ENCODE results near the gene GPS2.

Gene GPS2

GRCh38 chr17:7329374-7329996 lies 14.3 kb upstream of the GPS2 start:
- peaks cover 12% of the 10 kb centered on the region; the same call in 1 of the 2 replicates for H3K36me3 ChIP-seq (ENCODE audit: insufficient read depth, low read length)
- H3K4me1 ChIP-seq (ENCODE audit: insufficient read depth, low read length), result peaks cover 4% of the 10 kb centered on the region
- H3K9me3 ChIP-seq (ENCODE audit: control insufficient read depth, insufficient read depth, low read length), result no peaks in the 10 kb centered on the region
- H3K9ac ChIP-seq (ENCODE audit: low read depth, low read length), result peak overlapping the region; percentile 83

DNA sequence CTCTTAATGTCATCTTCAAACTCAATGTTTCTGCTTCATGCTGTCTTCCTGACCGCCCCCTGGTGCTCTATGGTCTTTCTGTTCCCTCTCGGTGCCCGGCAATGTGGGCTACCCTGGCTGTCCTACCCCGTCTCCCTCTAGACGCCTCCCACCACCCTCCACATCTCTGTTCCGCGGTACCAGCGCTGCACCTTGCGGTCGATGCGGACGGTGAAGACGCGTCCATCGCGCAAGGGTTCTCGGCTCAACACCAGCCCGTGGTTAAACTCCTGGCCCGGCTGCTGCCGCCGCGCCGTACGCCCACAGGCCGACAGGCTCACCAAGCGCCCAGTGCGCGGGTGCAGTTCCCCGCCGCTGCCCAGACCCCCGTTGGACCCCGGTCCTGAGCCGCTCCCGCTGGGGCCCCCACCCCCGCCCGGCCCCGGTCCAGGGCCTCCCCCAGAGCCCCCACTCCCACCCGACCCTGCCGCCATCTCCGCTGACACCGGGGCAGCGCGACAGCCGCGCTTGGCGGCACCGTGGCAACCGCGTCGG lies 13.7 kb upstream of the GPS2 start, which contains the start of gene NEURL4:
TSS of gene NEURL4 (minus strand) at position 496 of the 534 bp plus-strand sequence. CDS start at position 473, 23 bp downstream.
- peak within 1 kb of the TSS; percentile 83 for H3K9ac ChIP-seq (ENCODE audit: low read depth, low read length)
- H3K4me1 ChIP-seq (ENCODE audit: insufficient read depth, low read length), result peaks cover 4% of the 10 kb centered on the region
- no peaks in the 10 kb centered on the region for H3K9me3 ChIP-seq (ENCODE audit: control insufficient read depth, insufficient read depth, low read length)
- H3K36me3 ChIP-seq (ENCODE audit: insufficient read depth, low read length), result peaks cover 12% of the 10 kb centered on the region; the same call in 1 of the 2 replicates

- Histone ChIP-seq H3K36me3 (ENCODE audit: insufficient read depth, low read length) (peaks cover 19% of the 10 kb centered on the region), H3K9ac (ENCODE audit: low read depth, low read length) (peak overlapping the region; percentile 64; the same call in 1 of the 2 replicates)
These were observed 12.8 kb upstream of the GPS2 start for GRCh38 chr17:7328009-7328408.

GRCh38 chr17:7327501-7327900 lies 12.3 kb upstream of the GPS2 start:
- peaks cover 21% of the 10 kb centered on the region for H3K36me3 ChIP-seq (ENCODE audit: insufficient read depth, low read length)
- H3K9me3 ChIP-seq (ENCODE audit: control insufficient read depth, insufficient read depth, low read length), result no peaks in the 10 kb centered on the region
- peaks cover 4% of the 10 kb centered on the region for H3K4me1 ChIP-seq (ENCODE audit: insufficient read depth, low read length)
- H3K9ac ChIP-seq (ENCODE audit: low read depth, low read length), result no peak overlapping the region

More at GRCh38 chr17:7328009-7328408, 12.8 kb upstream of the GPS2 start:
- Histone ChIP-seq H3K9me3 (ENCODE audit: control insufficient read depth, insufficient read depth, low read length) (no peaks in the 10 kb centered on the region), H3K4me1 (ENCODE audit: insufficient read depth, low read length) (peaks cover 4% of the 10 kb centered on the region)

GRCh38 chr17:7327056-7327455 lies 11.9 kb upstream of the GPS2 start:
- Histone ChIP-seq H3K4me1 (ENCODE audit: insufficient read depth, low read length) (peaks cover 4% of the 10 kb centered on the region), H3K9ac (ENCODE audit: low read depth, low read length) (no peak overlapping the region)

DNA sequence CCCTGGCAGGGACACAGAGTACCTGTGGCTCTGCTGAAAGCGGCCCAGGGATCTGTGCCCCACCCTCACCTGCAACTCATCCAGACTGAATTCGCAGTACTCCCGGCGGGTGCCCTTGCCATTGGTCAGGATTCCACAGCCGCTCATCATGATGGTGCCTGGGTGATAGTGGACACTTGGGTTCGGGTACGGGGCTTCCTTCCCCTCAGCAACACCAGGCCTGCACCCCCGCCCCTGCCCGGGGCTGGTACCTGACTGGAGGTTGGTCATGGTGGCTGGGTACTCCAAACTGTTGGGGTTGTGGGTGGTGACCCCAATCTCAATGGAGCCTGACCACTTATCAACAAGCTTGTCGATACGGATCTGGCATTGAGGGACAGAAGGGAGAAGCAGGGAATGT lies 11.0 kb upstream of the GPS2 start:
- H3K36me3 ChIP-seq (ENCODE audit: insufficient read depth, low read length), result peaks cover 21% of the 10 kb centered on the region
- H3K4me1 ChIP-seq (ENCODE audit: insufficient read depth, low read length), result peaks cover 4% of the 10 kb centered on the region
- H3K9me3 ChIP-seq (ENCODE audit: control insufficient read depth, insufficient read depth, low read length), result no peaks in the 10 kb centered on the region
- H3K9ac ChIP-seq (ENCODE audit: low read depth, low read length), result no peak overlapping the region

More at GRCh38 chr17:7327056-7327455, 11.9 kb upstream of the GPS2 start:
- H3K9me3 ChIP-seq (ENCODE audit: control insufficient read depth, insufficient read depth, low read length), result no peaks in the 10 kb centered on the region
- peaks cover 21% of the 10 kb centered on the region for H3K36me3 ChIP-seq (ENCODE audit: insufficient read depth, low read length)

- H3K9ac ChIP-seq (ENCODE audit: low read depth, low read length), result no peak overlapping the region
- peaks cover 4% of the 10 kb centered on the region for H3K4me1 ChIP-seq (ENCODE audit: insufficient read depth, low read length)
- H3K36me3 ChIP-seq (ENCODE audit: insufficient read depth, low read length), result peaks cover 29% of the 10 kb centered on the region
- H3K9me3 ChIP-seq (ENCODE audit: control insufficient read depth, insufficient read depth, low read length), result no peaks in the 10 kb centered on the region
These were observed 9.9 kb upstream of the GPS2 start for GRCh38 chr17:7325031-7325528.

DNA sequence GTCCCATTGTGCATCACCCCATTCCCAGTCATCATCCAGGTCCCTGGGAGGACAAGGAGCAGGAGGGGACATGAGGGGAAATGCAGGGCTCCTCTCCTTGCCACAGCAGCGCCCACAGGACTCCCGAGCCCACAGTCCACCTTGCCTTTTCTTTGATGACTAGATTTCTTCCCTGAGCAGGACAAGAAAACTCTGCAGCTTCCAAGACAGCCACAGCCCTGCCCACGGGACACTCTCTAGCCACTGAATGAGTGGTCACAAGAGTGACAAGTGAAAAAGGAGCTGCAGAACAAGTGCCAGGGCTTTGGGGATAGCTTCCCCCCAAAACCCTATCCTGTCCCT lies 9.2 kb upstream of the GPS2 start:
- Histone ChIP-seq H3K9me3 (ENCODE audit: control insufficient read depth, insufficient read depth, low read length) (no peaks in the 10 kb centered on the region), H3K9ac (ENCODE audit: low read depth, low read length) (no peak overlapping the region), H3K4me1 (ENCODE audit: insufficient read depth, low read length) (peaks cover 4% of the 10 kb centered on the region), H3K36me3 (ENCODE audit: insufficient read depth, low read length) (peaks cover 30% of the 10 kb centered on the region)

GRCh38 chr17:7323731-7324437 lies 8.7 kb upstream of the GPS2 start:
- no peaks in the 10 kb centered on the region for H3K9me3 ChIP-seq (ENCODE audit: control insufficient read depth, insufficient read depth, low read length)
- peaks cover 30% of the 10 kb centered on the region for H3K36me3 ChIP-seq (ENCODE audit: insufficient read depth, low read length)
- peaks cover 4% of the 10 kb centered on the region for H3K4me1 ChIP-seq (ENCODE audit: insufficient read depth, low read length)
- H3K9ac ChIP-seq (ENCODE audit: low read depth, low read length), result no peak overlapping the region

GRCh38 chr17:7322520-7323194 lies 7.5 kb upstream of the GPS2 start:
- peaks cover 33% of the 10 kb centered on the region for H3K36me3 ChIP-seq (ENCODE audit: insufficient read depth, low read length)
- no peaks in the 10 kb centered on the region for H3K9me3 ChIP-seq (ENCODE audit: control insufficient read depth, insufficient read depth, low read length)
- no peak overlapping the region for H3K9ac ChIP-seq (ENCODE audit: low read depth, low read length)
- no peaks in the 10 kb centered on the region for H3K4me1 ChIP-seq (ENCODE audit: insufficient read depth, low read length)

DNA sequence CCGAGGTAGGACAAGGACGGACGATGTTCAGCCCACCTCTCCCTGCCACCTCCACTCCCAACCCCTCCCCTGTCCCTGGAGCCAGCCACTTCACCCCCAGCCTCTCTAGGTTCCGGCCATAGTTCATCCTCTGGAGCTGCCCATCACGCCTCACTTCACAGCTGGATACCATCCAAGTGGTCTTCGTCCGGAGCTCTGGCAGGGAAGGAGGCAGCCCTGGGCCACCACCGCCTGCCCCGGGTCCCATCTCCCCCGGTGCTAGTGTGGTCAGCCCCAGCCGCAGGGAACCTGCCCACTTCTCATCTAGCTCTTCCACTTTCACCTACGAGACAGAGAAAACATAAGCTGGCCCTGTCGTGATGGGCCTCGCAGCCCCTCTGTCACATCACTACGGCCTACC lies 6.3 kb upstream of the GPS2 start:
- H3K9ac ChIP-seq (ENCODE audit: low read depth, low read length), result no peak overlapping the region
- no peaks in the 10 kb centered on the region for H3K4me1 ChIP-seq (ENCODE audit: insufficient read depth, low read length)
- H3K9me3 ChIP-seq (ENCODE audit: control insufficient read depth, insufficient read depth, low read length), result no peaks in the 10 kb centered on the region
- H3K36me3 ChIP-seq (ENCODE audit: insufficient read depth, low read length), result peaks cover 37% of the 10 kb centered on the region

GRCh38 chr17:7318121-7318860 lies 3.1 kb upstream of the GPS2 start:
- Histone ChIP-seq H3K4me1 (ENCODE audit: insufficient read depth, low read length) (no peaks in the 10 kb centered on the region; the same call in 1 of the 2 replicates), H3K9me3 (ENCODE audit: control insufficient read depth, insufficient read depth, low read length) (no peaks in the 10 kb centered on the region), H3K36me3 (ENCODE audit: insufficient read depth, low read length) (peaks cover 23% of the 10 kb centered on the region), H3K9ac (ENCODE audit: low read depth, low read length) (no peak overlapping the region)

DNA sequence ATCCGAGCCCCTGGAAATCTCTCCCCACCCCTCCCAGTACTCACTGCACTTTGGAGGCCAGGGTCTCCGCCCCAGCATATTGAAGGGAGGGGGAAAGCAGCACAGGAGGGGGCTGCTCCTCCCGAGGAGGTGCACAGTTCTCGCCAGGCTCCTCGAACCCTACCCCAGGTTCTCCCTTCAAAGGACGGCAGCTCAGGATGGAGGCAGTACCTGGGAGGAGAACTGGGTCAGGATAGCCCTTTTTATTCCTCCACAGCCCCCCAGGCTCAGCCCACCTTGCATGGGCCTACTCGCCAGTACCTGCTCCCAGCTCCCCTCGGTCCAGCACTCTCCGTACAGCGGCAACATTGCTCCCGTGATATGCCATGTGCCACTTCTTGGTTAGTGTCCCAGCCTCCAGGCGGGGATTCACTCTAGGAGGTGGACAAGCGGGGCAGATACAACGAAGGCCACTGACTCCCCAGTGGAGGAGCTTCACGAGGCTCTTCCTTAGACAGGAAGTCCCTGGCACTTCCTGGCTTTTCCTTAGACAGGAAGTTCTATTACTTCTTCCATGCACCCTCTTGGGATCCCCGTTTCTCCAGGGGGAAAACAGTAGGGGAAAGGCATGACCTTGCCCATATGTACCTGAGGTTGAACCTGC lies 2.1 kb upstream of the GPS2 start:
- Histone ChIP-seq H3K4me1 (ENCODE audit: insufficient read depth, low read length) (no peaks in the 10 kb centered on the region; the same call in 1 of the 2 replicates), H3K36me3 (ENCODE audit: insufficient read depth, low read length) (peaks cover 23% of the 10 kb centered on the region), H3K9ac (ENCODE audit: low read depth, low read length) (no peak overlapping the region), H3K9me3 (ENCODE audit: control insufficient read depth, insufficient read depth, low read length) (no peaks in the 10 kb centered on the region)
